HG03439 (cell line): ENCODE results near the gene DTX3.

Experiments used
- ATAC-seq: cut with Tn5 transposase; IDR thresholded peaks from one replicate; pipeline ENCODE4 v1.9.1; 2021; ENCODE audit warnings: mild to moderate bottlenecking, moderate library complexity; ENCODE audit not compliant: unreplicated experiment

The DTX3 gene

GRCh38 chr12:57619434-57620244 is 15.0 kb downstream of the DTX3 start:
- no peak for ATAC-seq

GRCh38 chr12:57620245-57620935 is 15.8 kb downstream of the DTX3 start:
- no peak for ATAC-seq

GRCh38 chr12:57620936-57621496 is 16.4 kb downstream of the DTX3 start:
- ATAC-seq, result no peak

GRCh38 chr12:57621497-57622292 is 17.1 kb downstream of the DTX3 start:
- no peak for ATAC-seq

GRCh38 chr12:57622293-57623245 is 17.9 kb downstream of the DTX3 start:
- no peak for ATAC-seq

- ATAC-seq, result no peak
These were observed 18.8 kb downstream of the DTX3 start for GRCh38 chr12:57623385-57623784.

- no peak for ATAC-seq
These were observed 19.3 kb downstream of the DTX3 start for GRCh38 chr12:57623811-57624390.

- no peak for ATAC-seq
These were observed 20.0 kb downstream of the DTX3 start for GRCh38 chr12:57624441-57625220.

GRCh38 chr12:57625261-57626032 is 20.8 kb downstream of the DTX3 start:
- ATAC-seq, result no peak

GRCh38 chr12:57626111-57626920 is 21.7 kb downstream of the DTX3 start:
- ATAC-seq, result no peak

- no peak for ATAC-seq
These were observed 22.4 kb downstream of the DTX3 start for GRCh38 chr12:57626921-57627445.

GRCh38 chr12:57627501-57628279 is 23.1 kb downstream of the DTX3 start:
- no peak for ATAC-seq

GRCh38 chr12:57628280-57629191 is 23.9 kb downstream of the DTX3 start:
- no peak for ATAC-seq

- ATAC-seq, result no peak
These were observed 25.4 kb downstream of the DTX3 start for GRCh38 chr12:57629897-57630471.

GRCh38 chr12:57630891-57631433 is 26.3 kb downstream of the DTX3 start:
- ATAC-seq, result no peak
